PC-3 (cell line): Measurements from ENCODE around the gene STUB1. TPM values are rescaled to one million over a fixed set of nuclear protein-coding genes. Genes with fewer than 3 reads are reported as not detected.
A peak's percentile ranks its signal among the peaks of the same experiment; 100 is the strongest.

Experiments
- ATAC-seq: fragments of 200-7000 bp; cut with Tn5 transposase; 2 replicates; pipeline ENCODE4 v1.9.1; 2020; ENCODE audit warnings: mild to moderate bottlenecking, moderate library complexity
- BruUV-seq: library from RNA; stranded (reverse); fragments of 400-500 nt; replicated peaks from 2 replicates; lab custom pipeline; 2021; lab: Mats Ljungman, UMichigan
- CTCF ChIA-PET: fragments of 300-600 bp; sonication (Branson Sonifier 250); formaldehyde crosslinking; loops from one replicate; lab custom pipeline; 2022; ENCODE audit warnings: antibody characterized with exemption; lab: Charles Lee
- POLR2A ChIA-PET: fragments of 300-600 bp; sonication (Branson Sonifier 250); formaldehyde crosslinking; loops from one replicate; lab custom pipeline; 2022; ENCODE audit warnings: antibody characterized with exemption; ENCODE audit not compliant: unreplicated experiment; lab: Charles Lee
- DNase-seq: peaks from one replicate; pipeline ENCODE4 v3.0.0-alpha.2; 2015
- H2AFZ ChIP-seq: fragments of 300-600 bp; sonication (generic); 2 replicates; pipeline ENCODE4 v1.6.0; 2016; ENCODE audit warnings: antibody characterized with exemption, low read length
- H3F3A ChIP-seq: fragments of 300-600 bp; sonication (generic); one replicate; pipeline ENCODE4 v1.6.0; 2017; ENCODE audit warnings: antibody characterized with exemption, low read length, control low read depth, mild to moderate bottlenecking; ENCODE audit not compliant: unreplicated experiment
- H3K27ac ChIP-seq: fragments of 300-600 bp; sonication (generic); 2 replicates; pipeline ENCODE4 v1.5.1; 2016; ENCODE audit warnings: mild to moderate bottlenecking, low read length
- H3K27me3 ChIP-seq: fragments of 300-600 bp; sonication (generic); 2 replicates; pipeline ENCODE4 v1.6.1; 2016; ENCODE audit warnings: low read length, mixed read lengths
- H3K36me3 ChIP-seq: fragments of 300-600 bp; sonication (generic); 2 replicates; pipeline ENCODE4 v1.6.1; 2016; ENCODE audit warnings: low read depth, mixed run types, low read length, mixed read lengths
- H3K4me1 ChIP-seq: fragments of 300-600 bp; sonication (generic); 2 replicates; pipeline ENCODE4 v1.5.1; 2016; ENCODE audit warnings: low read length; ENCODE audit not compliant: insufficient read depth
- H3K4me2 ChIP-seq: fragments of 300-600 bp; sonication (generic); 2 replicates; pipeline ENCODE4 v1.6.0; 2016; ENCODE audit warnings: low read length
- H3K4me3 ChIP-seq: fragments of 300-600 bp; sonication (generic); 2 replicates; pipeline ENCODE4 v1.5.1; 2016; ENCODE audit warnings: mild to moderate bottlenecking, low read length, mixed read lengths
- H3K79me2 ChIP-seq: fragments of 300-600 bp; sonication (generic); 2 replicates; pipeline ENCODE4 v1.6.1; 2017; ENCODE audit warnings: low read length, mixed read lengths
- H3K9ac ChIP-seq: fragments of 300-600 bp; sonication (generic); 2 replicates; pipeline ENCODE4 v1.6.0; 2016; ENCODE audit warnings: mild to moderate bottlenecking, low read length
- H3K9me2 ChIP-seq: fragments of 300-600 bp; sonication (generic); replicated peaks from 2 replicates; pipeline ENCODE4 v1.6.1; 2016; ENCODE audit warnings: mixed run types, low read length, mixed read lengths
- H3K9me3 ChIP-seq: fragments of 300-600 bp; sonication (generic); 2 replicates; pipeline ENCODE4 v1.6.1; 2016; ENCODE audit warnings: low read length, mixed read lengths
- H4K20me1 ChIP-seq: fragments of 300-600 bp; sonication (generic); 2 replicates; pipeline ENCODE4 v1.6.1; 2016; ENCODE audit warnings: low read length, mixed read lengths
- EZH2 ChIP-seq: fragments of 300-600 bp; sonication (generic); IDR thresholded peaks from one replicate; pipeline ENCODE4 v1.6.1; 2017; ENCODE audit warnings: antibody characterized with exemption, mild to moderate bottlenecking, low read length; ENCODE audit not compliant: unreplicated experiment
- EZH2phosphoT487 ChIP-seq: fragments of 300-600 bp; sonication (generic); IDR thresholded peaks from 2 replicates; pipeline ENCODE4 v1.6.1; 2018; ENCODE audit warnings: mild to moderate bottlenecking, antibody characterized with exemption, low read length, borderline replicate concordance
- intact Hi-C: fragments of 100-400 bp; cut with micrococcal nuclease; formaldehyde crosslinking; loops from 2 replicates; pipeline ENCODE4 v1.9.0; 2023
- total RNA-seq: library from RNA; depleted of rRNA; stranded (reverse); fragments of >200 nt; gene quantifications from 2 replicates; pipeline ENCODE4 v1.2.3, GENCODE V29; 2014
- TF ChIP-seq, protein P1 (sequence below): fragments of 300-600 bp; sonication (generic); conservative IDR thresholded peaks from 2 replicates; pipeline ENCODE4 v1.5.1; 2017; ENCODE audit warnings: antibody characterized with exemption, low read depth, mild to moderate bottlenecking, low read length

STUB1 gene
- total RNA-seq, 1 experiment from 2014 or later, result 152 TPM

DNA sequence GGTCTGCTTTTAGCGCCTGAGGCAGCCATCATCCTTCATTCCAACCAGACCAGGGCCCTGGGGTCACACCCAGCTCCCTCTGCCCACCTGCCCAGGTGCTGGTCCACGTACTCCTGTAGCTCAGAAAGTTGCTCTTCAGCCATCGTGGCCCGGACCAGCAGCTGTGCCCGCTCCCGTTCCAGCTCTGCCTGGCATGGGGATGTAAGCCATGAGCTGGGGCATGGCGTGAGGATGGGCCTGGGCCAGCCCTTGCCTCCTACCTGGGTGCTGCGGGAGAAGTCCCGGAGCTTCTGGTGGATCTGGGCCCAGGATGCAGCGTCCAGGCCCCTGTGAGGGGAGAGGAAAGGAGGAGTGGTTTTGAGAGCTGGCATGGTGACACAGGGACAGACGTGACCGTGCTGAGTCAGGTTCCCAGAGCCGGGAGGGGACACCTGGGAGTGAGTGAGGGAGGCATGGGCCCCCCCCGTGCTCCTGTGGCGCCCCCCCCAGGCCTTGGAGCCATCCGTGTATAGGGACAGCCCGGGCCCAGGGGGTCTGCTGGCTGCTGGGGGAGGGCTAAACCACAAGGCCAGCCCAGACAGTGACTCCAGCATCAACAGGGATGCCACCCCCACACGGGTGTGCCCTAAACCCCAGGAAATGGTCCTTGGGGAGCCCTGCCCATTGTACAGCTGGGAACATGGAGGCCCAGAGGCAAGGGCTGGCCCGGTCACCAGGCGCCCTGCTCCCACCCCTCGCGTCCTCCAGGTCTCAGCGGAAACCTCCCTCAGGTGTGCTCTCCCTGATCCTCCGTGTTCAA, 42.8 kb downstream of the STUB1 start:
- Histone ChIP-seq H3K4me1 (peaks cover 24% of the 10 kb centered on the region; the same call in 1 of the 2 replicates), H4K20me1 (no peaks in the 10 kb centered on the region), H2AFZ (no peak overlapping the region), H3K9me2 (no peaks in the 10 kb centered on the region), H3K36me3 (no peaks in the 10 kb centered on the region), H3K27ac (no peak overlapping the region), H3K4me3 (no peak overlapping the region), H3K79me2 (no peaks in the 10 kb centered on the region), H3F3A (peaks cover 3% of the 10 kb centered on the region), H3K4me2 (no peak overlapping the region), H3K27me3 (no peaks in the 10 kb centered on the region), H3K9ac (no peak overlapping the region), H3K9me3 (no peaks in the 10 kb centered on the region)
- BruUV-seq, result TSS peak; percentile 3
- ChIA-PET CTCF (no interaction called here), POLR2A (interaction anchor here (0.6 kb wide), 1 partner anchor 1432 kb away, joined by 5 read pairs; no protein-coding TSS in a partner anchor)
- ATAC-seq (no peak), DNase-seq (no peak)
- intact Hi-C loops, result no loop called here
- TF ChIP-seq, protein P1, sequence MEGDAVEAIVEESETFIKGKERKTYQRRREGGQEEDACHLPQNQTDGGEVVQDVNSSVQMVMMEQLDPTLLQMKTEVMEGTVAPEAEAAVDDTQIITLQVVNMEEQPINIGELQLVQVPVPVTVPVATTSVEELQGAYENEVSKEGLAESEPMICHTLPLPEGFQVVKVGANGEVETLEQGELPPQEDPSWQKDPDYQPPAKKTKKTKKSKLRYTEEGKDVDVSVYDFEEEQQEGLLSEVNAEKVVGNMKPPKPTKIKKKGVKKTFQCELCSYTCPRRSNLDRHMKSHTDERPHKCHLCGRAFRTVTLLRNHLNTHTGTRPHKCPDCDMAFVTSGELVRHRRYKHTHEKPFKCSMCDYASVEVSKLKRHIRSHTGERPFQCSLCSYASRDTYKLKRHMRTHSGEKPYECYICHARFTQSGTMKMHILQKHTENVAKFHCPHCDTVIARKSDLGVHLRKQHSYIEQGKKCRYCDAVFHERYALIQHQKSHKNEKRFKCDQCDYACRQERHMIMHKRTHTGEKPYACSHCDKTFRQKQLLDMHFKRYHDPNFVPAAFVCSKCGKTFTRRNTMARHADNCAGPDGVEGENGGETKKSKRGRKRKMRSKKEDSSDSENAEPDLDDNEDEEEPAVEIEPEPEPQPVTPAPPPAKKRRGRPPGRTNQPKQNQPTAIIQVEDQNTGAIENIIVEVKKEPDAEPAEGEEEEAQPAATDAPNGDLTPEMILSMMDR, result no peak
- TF ChIP-seq EZH2phosphoT487 (no peak), EZH2 (no peak)

DNA sequence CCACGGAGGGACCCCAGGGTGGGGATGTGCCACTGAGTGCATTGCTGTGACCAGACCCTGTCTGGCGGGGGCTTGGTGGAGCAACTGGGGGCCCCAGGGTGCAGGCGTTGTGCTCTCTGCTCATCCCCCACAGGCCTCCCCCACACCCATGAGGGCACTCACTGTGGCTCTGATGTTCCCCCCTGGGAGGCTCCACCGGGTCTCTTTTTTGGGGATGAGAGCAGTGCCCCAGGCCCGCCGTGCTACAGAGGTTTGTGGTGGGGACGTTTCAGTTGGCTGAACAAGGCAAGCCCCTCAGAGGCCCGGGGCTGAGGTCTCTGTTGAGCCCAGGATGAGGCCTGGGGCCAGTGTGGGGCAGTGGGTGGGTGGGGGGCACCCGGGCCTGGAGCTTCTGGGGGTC, 43.5 kb downstream of the STUB1 start:
- no peak for DNase-seq
- Histone ChIP-seq H3K9me3 (no peaks in the 10 kb centered on the region), H3K9ac (no peak overlapping the region), H3K79me2 (no peaks in the 10 kb centered on the region), H4K20me1 (no peaks in the 10 kb centered on the region), H3K4me2 (no peak overlapping the region), H3K4me1 (peaks cover 24% of the 10 kb centered on the region; the same call in 1 of the 2 replicates), H3K36me3 (no peaks in the 10 kb centered on the region), H3K27me3 (no peaks in the 10 kb centered on the region), H3K9me2 (no peaks in the 10 kb centered on the region), H3K27ac (no peak overlapping the region), H3F3A (peaks cover 3% of the 10 kb centered on the region), H3K4me3 (no peak overlapping the region), H2AFZ (no peak overlapping the region)
- CTCF ChIA-PET, result no interaction called here
- no TSS peak for BruUV-seq
- TF ChIP-seq, protein P1, result no peak
- no peak for TF ChIP-seq EZH2
- no peak for TF ChIP-seq EZH2phosphoT487
- POLR2A ChIA-PET, result no interaction called here
- intact Hi-C loops, result no loop called here
- no peak for ATAC-seq
